GM21529 (cell line): ENCODE results near the gene CACNA1B.

Experiments used
- ATAC-seq: cut with Tn5 transposase; IDR thresholded peaks from one replicate; pipeline ENCODE4 v1.9.1; 2021; ENCODE audit not compliant: unreplicated experiment

CACNA1B gene

GRCh38 chr9:138025908-138026307 lies 148.3 kb downstream of the CACNA1B start:
- no peak for ATAC-seq

- ATAC-seq = no peak
These were observed 151.0 kb downstream of the CACNA1B start for GRCh38 chr9:138028596-138028995.

- ATAC-seq = no peak
These were observed 153.6 kb downstream of the CACNA1B start for GRCh38 chr9:138031186-138031585.

GRCh38 chr9:138033950-138034349 lies 156.4 kb downstream of the CACNA1B start:
- ATAC-seq = no peak

GRCh38 chr9:138037140-138037539 lies 159.6 kb downstream of the CACNA1B start:
- no peak for ATAC-seq

- no peak for ATAC-seq
These were observed 160.7 kb downstream of the CACNA1B start for GRCh38 chr9:138038244-138038671.

- no peak for ATAC-seq
These were observed 163.2 kb downstream of the CACNA1B start for GRCh38 chr9:138040446-138041430.

- ATAC-seq = no peak
These were observed 164.6 kb downstream of the CACNA1B start for GRCh38 chr9:138042146-138042545.

GRCh38 chr9:138042640-138043039 lies 165.1 kb downstream of the CACNA1B start:
- ATAC-seq = no peak

GRCh38 chr9:138043061-138043410 lies 165.5 kb downstream of the CACNA1B start:
- no peak for ATAC-seq

GRCh38 chr9:138043411-138044345 lies 166.1 kb downstream of the CACNA1B start:
- no peak for ATAC-seq

GRCh38 chr9:138044485-138045383 lies 167.2 kb downstream of the CACNA1B start:
- no peak for ATAC-seq

GRCh38 chr9:138045541-138046490 lies 168.2 kb downstream of the CACNA1B start:
- ATAC-seq = no peak

- ATAC-seq = no peak
These were observed 169.2 kb downstream of the CACNA1B start for GRCh38 chr9:138046641-138047301.

GRCh38 chr9:138047469-138048040 lies 170.0 kb downstream of the CACNA1B start:
- ATAC-seq = no peak

- ATAC-seq = no peak
These were observed 170.6 kb downstream of the CACNA1B start for GRCh38 chr9:138048184-138048583.

- ATAC-seq = no peak
These were observed 171.7 kb downstream of the CACNA1B start for GRCh38 chr9:138049085-138049778.
